PC-3 (cell line): ENCODE results near the gene TEX53.

ENCODE experiments used
- CTCF ChIP-seq: fragments of 300-600 bp; sonication (generic); conservative IDR thresholded peaks from 2 replicates; pipeline ENCODE4 v1.5.1; 2017; ENCODE audit warnings: antibody characterized with exemption, low read depth, mild to moderate bottlenecking, low read length
- EZH2phosphoT487 ChIP-seq: fragments of 300-600 bp; sonication (generic); IDR thresholded peaks from 2 replicates; pipeline ENCODE4 v1.6.1; 2018; ENCODE audit warnings: mild to moderate bottlenecking, antibody characterized with exemption, low read length, borderline replicate concordance

- TF ChIP-seq CTCF (no peak), EZH2phosphoT487 (no peak)
Observed at GRCh38 chr9:114669961-114670360, 12.4 kb upstream of the TEX53 start.
